K562 (cell line): ENCODE measurements around the gene TMC8. TPM values are rescaled to one million over a fixed set of nuclear protein-coding genes. Genes with fewer than 3 reads are reported as not detected.

ENCODE experiments used
- ATAC-seq: fragments of 200-7000 bp; cut with Tn5 transposase; 3 replicates; pipeline ENCODE4 v1.9.1; 2020; ENCODE audit warnings: moderate library complexity
- BruUV-seq: library from RNA; stranded (reverse); fragments of 400-500 nt; replicated peaks from 2 replicates; lab custom pipeline; 2021; lab: Mats Ljungman, UMichigan
- CTCF ChIA-PET: fragments of 300-600 bp; formaldehyde crosslinking; extraction: SDS; loops from one replicate; lab custom pipeline; 2021; ENCODE audit warnings: low intra/inter-chr PET ratio; lab: Yijun Ruan, JAX
- POLR2A ChIA-PET: fragments of 300-600, 350-650 bp; sonication (Branson Sonifier 250); formaldehyde crosslinking; extraction: SDS; loops from one replicate; lab custom pipeline; 2021; ENCODE audit warnings: antibody characterized with exemption, inconsistent platforms; lab: Yijun Ruan, JAX
- DNase-seq, 4 experiments: peaks; one replicate each; pipeline versions ENCODE4 v3.0.0 to v3.0.0-alpha.2; 2011 to 2018; ENCODE audit warnings: low spot score in 3 of 4, mixed read lengths in 3 of 4; ENCODE audit errors: extremely low read depth in 1 of 4
- FAIRE-seq: peaks from 2 replicates; lab custom pipeline; 2011; peaks lifted over from hg19 to GRCh38; lab: Jason Lieb, UNC
- H2AFZ ChIP-seq: 2 replicates; pipeline ENCODE4 v1.6.0; 2011; ENCODE audit warnings: low read depth, low read length, control low read depth, inconsistent platforms
- H3K27ac ChIP-seq: fragments of 200-600 bp; 3 replicates; pipeline ENCODE4 v1.8.0; 2011; ENCODE audit warnings: low read depth, mild to moderate bottlenecking, control low read depth, inconsistent platforms, low read length, moderate library complexity, mixed read lengths; ENCODE audit errors: extremely low read depth
- H3K27me3 ChIP-seq, 2 experiments: fragments of 300-600 bp in 1 of 2; 2 replicates in 1 of 2; 3 replicates in 1 of 2; pipeline versions ENCODE4 v1.6.0 to v1.8.0; 2011; ENCODE audit warnings: inconsistent platforms in 2 of 2, low read length in 2 of 2, mild to moderate bottlenecking in 1 of 2, mixed read lengths in 1 of 2, moderate library complexity in 1 of 2; ENCODE audit not compliant: control insufficient read depth in 2 of 2, insufficient read depth in 2 of 2
- H3K36me3 ChIP-seq: fragments of 300-600 bp; 3 replicates; pipeline ENCODE4 v1.8.0; 2011; ENCODE audit warnings: mild to moderate bottlenecking, low read length, inconsistent platforms; ENCODE audit not compliant: control insufficient read depth, insufficient read depth
- H3K4me1 ChIP-seq, 2 experiments: fragments of 200-600 bp in 1 of 2; replicated peaks in 1 of 2; 2 replicates in 1 of 2; 3 replicates in 1 of 2; pipeline versions ENCODE4 v1.5.1 to v1.8.0; 2011; ENCODE audit warnings: inconsistent platforms in 2 of 2, low read length in 2 of 2, mild to moderate bottlenecking in 1 of 2, mixed read lengths in 1 of 2, moderate library complexity in 1 of 2; ENCODE audit not compliant: control insufficient read depth in 2 of 2, insufficient read depth in 2 of 2
- H3K4me2 ChIP-seq: 2 replicates; pipeline ENCODE4 v1.6.1; 2011; ENCODE audit warnings: low read length, control low read depth, inconsistent platforms, mixed read lengths; ENCODE audit not compliant: insufficient read depth
- H3K4me3 ChIP-seq: fragments of 200-600 bp; sonication (generic), shearing (Covaris generic); 2 replicates; pipeline ENCODE4 v1.5.1; 2016; ENCODE audit warnings: control low read depth, inconsistent platforms
- H3K79me2 ChIP-seq: fragments of 200-600 bp; 3 replicates; pipeline ENCODE4 v1.8.0; 2011; ENCODE audit warnings: low read length, inconsistent platforms; ENCODE audit not compliant: control insufficient read depth, insufficient read depth
- H3K9ac ChIP-seq, 2 experiments: 2 replicates each; pipeline versions ENCODE4 v1.6.0 to v1.6.1; 2011; ENCODE audit warnings: low read depth in 2 of 2, low read length in 2 of 2, control low read depth in 1 of 2, inconsistent platforms in 1 of 2, mild to moderate bottlenecking in 1 of 2, mixed read lengths in 1 of 2; ENCODE audit not compliant: insufficient read depth in 1 of 2
- H3K9me1 ChIP-seq: one replicate; pipeline ENCODE4 v1.6.0; 2011; ENCODE audit warnings: inconsistent platforms, mild to moderate bottlenecking, low read length, moderate library complexity; ENCODE audit not compliant: control insufficient read depth, insufficient read depth
- H3K9me3 ChIP-seq: replicated peaks from 2 replicates; pipeline ENCODE4 v1.5.1; 2011; ENCODE audit warnings: low read depth, low read length, inconsistent platforms; ENCODE audit not compliant: control insufficient read depth, insufficient read depth
- H4K20me1 ChIP-seq: replicated peaks from 2 replicates; pipeline ENCODE4 v1.6.1; 2011; ENCODE audit warnings: low read length, inconsistent platforms, mixed read lengths; ENCODE audit not compliant: control insufficient read depth, insufficient read depth
- ATF1 ChIP-seq, 2 experiments: fragments of 450-650 bp in 1 of 2; IDR thresholded peaks; 2 replicates each; pipeline ENCODE4 v1.6.1; 2016; ENCODE audit warnings: missing compliant biosample characterization in 1 of 2, missing genetic modification characterization in 1 of 2
- CBX1 ChIP-seq: sonication (generic); IDR thresholded peaks from 2 replicates; pipeline ENCODE4 v1.6.1; 2016; ENCODE audit warnings: antibody characterized with exemption, low read depth, mild to moderate bottlenecking
- DIDO1 ChIP-seq: fragments of 450-650 bp; IDR thresholded peaks from 2 replicates; pipeline ENCODE4 v1.6.1; 2016; ENCODE audit warnings: low read depth, missing biosample characterization, missing genetic modification characterization
- FOXK1 ChIP-seq: sonication (generic); formaldehyde crosslinking; IDR thresholded peaks from 2 replicates; pipeline ENCODE4 v1.8.0; 2022; ENCODE audit warnings: missing genetic modification reagents, mild to moderate bottlenecking, borderline replicate concordance
- FOXP1 ChIP-seq: sonication (generic); formaldehyde crosslinking; IDR thresholded peaks from 2 replicates; pipeline ENCODE4 v1.8.0; 2022; ENCODE audit warnings: mild to moderate bottlenecking, missing genetic modification reagents
- HDAC1 ChIP-seq, 2 experiments: fragments of 450-650 bp; IDR thresholded peaks; 2 replicates each; pipeline ENCODE4 v1.6.1; 2016 to 2017; ENCODE audit warnings: inconsistent platforms in 1 of 2, mild to moderate bottlenecking in 1 of 2, moderate library complexity in 1 of 2
- HDAC2 ChIP-seq: fragments of 450-650 bp; IDR thresholded peaks from 2 replicates; pipeline ENCODE4 v1.6.1; 2016; ENCODE audit warnings: mild to moderate bottlenecking
- MED1 ChIP-seq: sonication (generic); formaldehyde crosslinking; IDR thresholded peaks from 2 replicates; pipeline ENCODE4 v1.8.1; 2023; ENCODE audit warnings: missing genetic modification reagents, borderline replicate concordance
- MEF2D ChIP-seq: conservative IDR thresholded peaks from 2 replicates; pipeline ENCODE4 v1.6.1; 2016; ENCODE audit warnings: low read depth, missing genetic modification characterization, missing compliant biosample characterization
- NR2C2 ChIP-seq, 2 experiments: fragments of 200-800 bp in 1 of 2; sonication (Bioruptor generic) in 1 of 2; sonication (generic) in 1 of 2; formaldehyde crosslinking in 1 of 2; IDR thresholded peaks; 2 replicates each; pipeline versions ENCODE4 v1.6.1 to v1.8.0; 2016 to 2022; ENCODE audit warnings: mild to moderate bottlenecking in 1 of 2, missing compliant biosample characterization in 1 of 2, missing genetic modification characterization in 1 of 2, missing genetic modification reagents in 1 of 2
- POLR2AphosphoS2 ChIP-seq: IDR thresholded peaks from 2 replicates; pipeline ENCODE4 v1.6.1; 2012; ENCODE audit warnings: low read length, improper control_type of control experiment
- PTBP1 ChIP-seq: fragments of 200-400 bp; formaldehyde crosslinking; IDR thresholded peaks from 2 replicates; pipeline ENCODE4 v1.6.1; 2017; ENCODE audit warnings: low read depth, low read length
- SMAD2 ChIP-seq: fragments of 150-350 bp; IDR thresholded peaks from 2 replicates; pipeline ENCODE4 v1.6.1; 2014; ENCODE audit warnings: low read depth, mild to moderate bottlenecking, low read length
- TAL1 ChIP-seq: fragments of 450-650 bp; IDR thresholded peaks from 2 replicates; pipeline ENCODE4 v1.6.1; 2016; ENCODE audit warnings: mild to moderate bottlenecking
- TCFL5 ChIP-seq: fragments of 250-450 bp; sonication (Bioruptor Pico); conservative IDR thresholded peaks from 2 replicates; pipeline ENCODE4 v1.6.1; 2021; ENCODE audit warnings: mild to moderate bottlenecking, moderate library complexity, matching md5 sums
- TFAP4 ChIP-seq: sonication (generic); formaldehyde crosslinking; IDR thresholded peaks from 2 replicates; pipeline ENCODE4 v1.8.0; 2022; ENCODE audit warnings: missing genetic modification reagents, mild to moderate bottlenecking, moderate library complexity, borderline replicate concordance
- ZFP36 ChIP-seq: fragments of 150-350 bp; IDR thresholded peaks from 2 replicates; pipeline ENCODE4 v1.6.1; 2018; ENCODE audit warnings: low read length, low read depth; ENCODE audit not compliant: partially characterized antibody
- ZSCAN29 ChIP-seq: fragments of 450-650 bp; IDR thresholded peaks from 2 replicates; pipeline ENCODE4 v1.6.1; 2017
- WGBS: fragments of 100-300 bp; shearing (Covaris generic); methylation state at CpG from one replicate; pipeline ENCODE4 v1.1.6; 2016; ENCODE audit warnings: low coverage, mixed read lengths; ENCODE audit not compliant: insufficient coverage; ENCODE audit errors: missing lambda C conversion rate; 5-methylcytosine and 5-hydroxymethylcytosine counted together
- in situ Hi-C: fragments of 300-500 bp; cut with MboI; formaldehyde crosslinking; loops from 4 replicates; pipeline ENCODE4 v1.15.0; 2018; ENCODE audit warnings: inconsistent platforms, mixed read lengths
- intact Hi-C: fragments of 100-400 bp; cut with micrococcal nuclease; formaldehyde crosslinking; loops from 2 replicates; pipeline ENCODE4 v1.14.2; 2022
- polyA plus RNA-seq, 8 experiments: library from polyadenylated mRNA; depleted of rRNA in 4 of 8; stranded (reverse) in 5 of 8; unstranded in 3 of 8; fragments of >200 nt; fragmentation: Nextera tagmentation in 2 of 8; fragmentation: Illumina TruSeq in 1 of 8; extraction: Ambion mirVana in 2 of 8; extraction: Trizol in 1 of 8; gene quantifications; 2 replicates each; pipeline versions ENCODE4 v1.2.1 to v1.2.3, GENCODE V29; 2011 to 2014; ENCODE audit warnings: inconsistent platforms in 1 of 8, missing spikeins in 1 of 8
- total RNA-seq, 7 experiments: library from RNA; depleted of rRNA in 6 of 7; stranded (reverse); fragments of >200 nt in 6 of 7; fragmentation: Illumina TruSeq in 2 of 7; extraction: Trizol in 2 of 7; gene quantifications; 2 replicates each; pipeline versions ENCODE4 v1.2.1 to v1.2.3, GENCODE V29; 2011 to 2021; ENCODE audit warnings: low replicate concordance in 1 of 7
- TF ChIP-seq, protein P1 (sequence below): fragments of 450-650 bp; IDR thresholded peaks from 2 replicates; pipeline ENCODE4 v1.6.1; 2018; ENCODE audit not compliant: partially characterized antibody

Gene TMC8
- total and polyA plus RNA-seq, 9 of the 15 experiments (the other 6 are each of a cell fraction or from before 2014, with no cell fraction given), result 0.13 to 10.9 (median 2.8) TPM

- TF ChIP-seq HDAC1 (IDR thresholded peaks at IDR 0.05) (peak; percentile 62 to 68; a peak in 1 of 4 replicates), PTBP1 (peak; percentile 97), HDAC2 (peak; percentile 98), TAL1 (no peak), ZSCAN29 (peak; percentile 24; the same call in 1 of the 2 replicates)
- TF ChIP-seq, protein P1, sequence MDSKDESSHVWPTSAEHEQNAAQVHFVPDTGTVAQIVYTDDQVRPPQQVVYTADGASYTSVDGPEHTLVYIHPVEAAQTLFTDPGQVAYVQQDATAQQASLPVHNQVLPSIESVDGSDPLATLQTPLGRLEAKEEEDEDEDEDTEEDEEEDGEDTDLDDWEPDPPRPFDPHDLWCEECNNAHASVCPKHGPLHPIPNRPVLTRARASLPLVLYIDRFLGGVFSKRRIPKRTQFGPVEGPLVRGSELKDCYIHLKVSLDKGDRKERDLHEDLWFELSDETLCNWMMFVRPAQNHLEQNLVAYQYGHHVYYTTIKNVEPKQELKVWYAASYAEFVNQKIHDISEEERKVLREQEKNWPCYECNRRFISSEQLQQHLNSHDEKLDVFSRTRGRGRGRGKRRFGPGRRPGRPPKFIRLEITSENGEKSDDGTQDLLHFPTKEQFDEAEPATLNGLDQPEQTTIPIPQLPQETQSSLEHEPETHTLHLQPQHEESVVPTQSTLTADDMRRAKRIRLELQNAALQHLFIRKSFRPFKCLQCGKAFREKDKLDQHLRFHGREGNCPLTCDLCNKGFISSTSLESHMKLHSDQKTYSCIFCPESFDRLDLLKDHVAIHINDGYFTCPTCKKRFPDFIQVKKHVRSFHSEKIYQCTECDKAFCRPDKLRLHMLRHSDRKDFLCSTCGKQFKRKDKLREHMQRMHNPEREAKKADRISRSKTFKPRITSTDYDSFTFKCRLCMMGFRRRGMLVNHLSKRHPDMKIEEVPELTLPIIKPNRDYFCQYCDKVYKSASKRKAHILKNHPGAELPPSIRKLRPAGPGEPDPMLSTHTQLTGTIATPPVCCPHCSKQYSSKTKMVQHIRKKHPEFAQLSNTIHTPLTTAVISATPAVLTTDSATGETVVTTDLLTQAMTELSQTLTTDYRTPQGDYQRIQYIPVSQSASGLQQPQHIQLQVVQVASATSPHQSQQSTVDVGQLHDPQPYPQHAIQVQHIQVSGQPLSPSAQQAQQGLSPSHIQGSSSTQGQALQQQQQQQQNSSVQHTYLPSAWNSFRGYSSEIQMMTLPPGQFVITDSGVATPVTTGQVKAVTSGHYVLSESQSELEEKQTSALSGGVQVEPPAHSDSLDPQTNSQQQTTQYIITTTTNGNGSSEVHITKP, result peak; percentile 44
These were observed 15.9 kb downstream of the TMC8 start (continued) for GRCh38 chr17:78146471-78146869.

- ChIA-PET POLR2A (interaction anchor here (0.7 to 0.9 kb wide), 2 partner anchors 11 to 593 kb away, joined by 3 read pairs; no protein-coding TSS in a partner anchor), CTCF (no interaction called here)
- ATAC-seq (no peak), FAIRE-seq (no peak), DNase-seq (no peak)
- Histone ChIP-seq H3K9me3 (no peaks in the 10 kb centered on the region), H3K4me2 (peak overlapping the region; percentile 89), H3K4me1 (peaks cover 51 to 93% of the 10 kb centered on the region in 2 experiments), H3K9ac (peak overlapping the region; percentile 72 to 88), H3K36me3 (no peaks in the 10 kb centered on the region), H2AFZ (0 out of 2 replicates have a peak overlapping the region, but pooled peaks have one; percentile 6), H3K4me3 (peak overlapping the region; percentile 38), H3K79me2 (peaks cover 24% of the 10 kb centered on the region), H3K27ac (peak overlapping the region; percentile 85), H3K9me1 (peaks cover 2% of the 10 kb centered on the region), H3K27me3 (no peaks in the 10 kb centered on the region), H4K20me1 (no peaks in the 10 kb centered on the region)
- 47% methylated on average over 5 of the region's 6 CpGs for WGBS
- intact Hi-C loops, result loop anchor here (1.0 kb wide), 1 partner anchor 17 kb away; no protein-coding TSS in a partner anchor
- in situ Hi-C loops, result no loop called here
- BruUV-seq, result no TSS peak
- TF ChIP-seq ATF1 (CRISPR knock-in tag; IDR thresholded peaks at IDR 0.05) (no peak), ATF1 (tag; IDR thresholded peaks at IDR 0.05) (no peak), SMAD2 (no peak), FOXK1 (CRISPR knock-in tag) (no peak), DIDO1 (no peak), MEF2D (tag) (no peak), POLR2AphosphoS2 (no peak), FOXP1 (CRISPR knock-in tag) (0 out of 2 replicates have a peak, but pooled peaks have one; percentile 0), NR2C2 (CRISPR knock-in tag; IDR thresholded peaks at IDR 0.05) (no peak), NR2C2 (tag; IDR thresholded peaks at IDR 0.05) (no peak), TFAP4 (peak; percentile 32; the same call in 1 of the 2 replicates), ZFP36 (no peak), MED1 (CRISPR knock-in tag) (no peak), TCFL5 (CRISPR knock-in tag) (no peak), CBX1 (no peak)
These were observed 16.3 kb downstream of the TMC8 start for GRCh38 chr17:78146881-78147280.
